H1 (cell line): Measurements from ENCODE around the gene HOXA10.

Source experiments
- BRCA1 ChIP-seq: IDR thresholded peaks from 2 replicates; pipeline ENCODE4 v1.6.1; 2012; ENCODE audit warnings: low read depth, low read length, improper control_type of control experiment
- GTF2F1 ChIP-seq: IDR thresholded peaks from 2 replicates; pipeline ENCODE4 v1.6.1; 2012; ENCODE audit warnings: low read depth, low read length, improper control_type of control experiment, borderline replicate concordance
- RAD21 ChIP-seq, 2 experiments: IDR thresholded peaks in 1 of 2; conservative IDR thresholded peaks in 1 of 2; 2 replicates each; pipeline ENCODE4 v1.6.1; 2011; ENCODE audit warnings: low read depth in 2 of 2, low read length in 2 of 2, improper control_type of control experiment in 1 of 2, inconsistent platforms in 1 of 2, mild to moderate bottlenecking in 1 of 2, moderate library complexity in 1 of 2
- TF ChIP-seq, protein P1 (sequence below), 3 experiments: IDR thresholded peaks; 1 replicate in 2 of 3; 2 replicates in 1 of 3; pipeline versions ENCODE4 v1.5.1 to v1.6.1; 2011; ENCODE audit warnings: low read length in 3 of 3, mild to moderate bottlenecking in 3 of 3, inconsistent platforms in 2 of 3, low read depth in 1 of 3, moderate library complexity in 1 of 3; ENCODE audit not compliant: insufficient read depth in 1 of 3; ENCODE audit errors: control extremely low read depth in 1 of 3

DNA sequence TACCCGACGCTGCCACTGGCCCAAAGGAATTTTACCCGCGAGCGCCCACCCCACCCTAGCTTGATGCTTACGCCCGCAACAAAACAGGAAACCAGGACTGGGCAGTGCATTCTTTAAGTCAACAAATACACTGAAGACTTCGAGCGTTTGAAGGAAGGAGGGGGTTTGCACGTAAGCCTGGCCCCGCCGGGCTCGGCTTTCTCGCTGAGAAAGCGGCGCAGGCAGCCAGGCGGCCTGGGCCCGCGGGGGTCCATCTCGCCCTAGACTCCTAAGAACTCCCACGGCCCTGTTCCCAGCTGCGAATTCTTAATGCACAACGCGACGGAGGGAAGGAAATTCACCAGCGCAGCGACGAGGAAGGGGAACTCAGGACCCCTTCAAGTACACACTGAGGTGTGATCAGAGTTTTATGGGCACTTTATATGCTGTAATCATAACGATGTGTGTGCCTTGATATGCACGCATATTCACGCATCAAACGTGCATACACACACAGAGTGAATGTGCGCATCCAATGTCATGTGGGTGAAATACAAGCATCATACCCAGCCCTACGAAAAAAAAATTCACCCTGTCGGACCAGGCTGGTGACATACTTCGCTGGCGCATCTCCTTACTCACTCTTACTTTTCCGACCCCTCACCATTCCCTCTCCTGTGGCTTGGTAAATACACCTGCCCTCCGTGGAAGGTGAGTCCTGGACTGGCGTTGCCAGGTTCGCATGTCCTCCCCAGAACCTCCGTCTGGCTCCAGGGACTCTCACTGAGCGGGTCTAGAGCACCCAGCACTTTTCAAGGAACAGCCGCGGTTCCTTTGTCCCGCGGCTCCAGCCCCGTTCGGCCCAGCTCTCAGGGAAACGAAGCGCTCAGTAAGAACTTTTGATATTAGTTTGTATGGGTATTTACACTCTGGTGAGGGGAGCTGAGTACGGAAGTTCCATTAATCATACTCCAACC lies 31.5 kb upstream of the HOXA10 start:
- TF ChIP-seq, protein P1, sequence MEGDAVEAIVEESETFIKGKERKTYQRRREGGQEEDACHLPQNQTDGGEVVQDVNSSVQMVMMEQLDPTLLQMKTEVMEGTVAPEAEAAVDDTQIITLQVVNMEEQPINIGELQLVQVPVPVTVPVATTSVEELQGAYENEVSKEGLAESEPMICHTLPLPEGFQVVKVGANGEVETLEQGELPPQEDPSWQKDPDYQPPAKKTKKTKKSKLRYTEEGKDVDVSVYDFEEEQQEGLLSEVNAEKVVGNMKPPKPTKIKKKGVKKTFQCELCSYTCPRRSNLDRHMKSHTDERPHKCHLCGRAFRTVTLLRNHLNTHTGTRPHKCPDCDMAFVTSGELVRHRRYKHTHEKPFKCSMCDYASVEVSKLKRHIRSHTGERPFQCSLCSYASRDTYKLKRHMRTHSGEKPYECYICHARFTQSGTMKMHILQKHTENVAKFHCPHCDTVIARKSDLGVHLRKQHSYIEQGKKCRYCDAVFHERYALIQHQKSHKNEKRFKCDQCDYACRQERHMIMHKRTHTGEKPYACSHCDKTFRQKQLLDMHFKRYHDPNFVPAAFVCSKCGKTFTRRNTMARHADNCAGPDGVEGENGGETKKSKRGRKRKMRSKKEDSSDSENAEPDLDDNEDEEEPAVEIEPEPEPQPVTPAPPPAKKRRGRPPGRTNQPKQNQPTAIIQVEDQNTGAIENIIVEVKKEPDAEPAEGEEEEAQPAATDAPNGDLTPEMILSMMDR (IDR thresholded peaks at IDR 0.05; ENCODE audit: control extremely low read depth in 1 of 3, insufficient read depth in 1 of 3, low read depth in 1 of 3, low read length in 3 of 3): no peak
- TF ChIP-seq GTF2F1: no peak
- no peak for TF ChIP-seq RAD21 (IDR thresholded peaks at IDR 0.05 in 1 of 2, conservative IDR thresholded peaks at IDR 0.05 in 1 of 2; ENCODE audit: low read depth in 2 of 2, low read length in 2 of 2)
- no peak for TF ChIP-seq BRCA1
